NB4 (cell line): Measurements from ENCODE around the gene PARD3.

Source experiments
- TF ChIP-seq, protein P1 (sequence below): IDR thresholded peaks from one replicate; pipeline ENCODE4 v1.5.1; 2012; ENCODE audit warnings: low read depth, low read length
- TF ChIP-seq, protein P2 (sequence below): IDR thresholded peaks from 2 replicates; pipeline ENCODE4 v1.6.1; 2011; ENCODE audit warnings: low read depth, low read length

DNA sequence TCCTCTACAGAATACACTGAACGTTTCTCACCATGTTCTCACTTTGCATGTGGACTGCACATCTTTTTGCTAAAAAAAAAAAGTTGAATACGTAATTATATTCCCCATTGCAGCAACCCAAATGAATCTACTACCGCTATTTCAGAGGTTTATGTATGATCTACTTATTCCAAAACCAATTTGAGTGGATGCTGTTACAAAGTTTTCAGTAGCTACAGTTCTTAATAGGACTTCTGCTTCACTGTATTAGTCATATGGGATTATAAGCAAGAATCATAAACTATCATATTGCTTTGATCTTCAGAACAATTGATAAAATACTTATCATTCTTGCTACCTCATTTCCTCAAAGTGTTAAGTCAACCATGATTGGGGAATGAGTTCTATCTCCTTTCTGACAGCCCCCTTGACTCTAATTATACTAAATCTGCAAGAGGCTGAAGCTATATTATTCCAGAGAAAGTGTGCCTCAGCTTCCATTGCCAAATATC, 257.0 kb downstream of the PARD3 start:
- TF ChIP-seq, protein P1, sequence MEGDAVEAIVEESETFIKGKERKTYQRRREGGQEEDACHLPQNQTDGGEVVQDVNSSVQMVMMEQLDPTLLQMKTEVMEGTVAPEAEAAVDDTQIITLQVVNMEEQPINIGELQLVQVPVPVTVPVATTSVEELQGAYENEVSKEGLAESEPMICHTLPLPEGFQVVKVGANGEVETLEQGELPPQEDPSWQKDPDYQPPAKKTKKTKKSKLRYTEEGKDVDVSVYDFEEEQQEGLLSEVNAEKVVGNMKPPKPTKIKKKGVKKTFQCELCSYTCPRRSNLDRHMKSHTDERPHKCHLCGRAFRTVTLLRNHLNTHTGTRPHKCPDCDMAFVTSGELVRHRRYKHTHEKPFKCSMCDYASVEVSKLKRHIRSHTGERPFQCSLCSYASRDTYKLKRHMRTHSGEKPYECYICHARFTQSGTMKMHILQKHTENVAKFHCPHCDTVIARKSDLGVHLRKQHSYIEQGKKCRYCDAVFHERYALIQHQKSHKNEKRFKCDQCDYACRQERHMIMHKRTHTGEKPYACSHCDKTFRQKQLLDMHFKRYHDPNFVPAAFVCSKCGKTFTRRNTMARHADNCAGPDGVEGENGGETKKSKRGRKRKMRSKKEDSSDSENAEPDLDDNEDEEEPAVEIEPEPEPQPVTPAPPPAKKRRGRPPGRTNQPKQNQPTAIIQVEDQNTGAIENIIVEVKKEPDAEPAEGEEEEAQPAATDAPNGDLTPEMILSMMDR: no peak
- TF ChIP-seq, protein P2, sequence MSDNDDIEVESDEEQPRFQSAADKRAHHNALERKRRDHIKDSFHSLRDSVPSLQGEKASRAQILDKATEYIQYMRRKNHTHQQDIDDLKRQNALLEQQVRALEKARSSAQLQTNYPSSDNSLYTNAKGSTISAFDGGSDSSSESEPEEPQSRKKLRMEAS: no peak
